22Rv1 (cell line): ENCODE results near the gene APBA3.

Experiments used
- ZFX ChIP-seq: fragments of 450-650 bp; IDR thresholded peaks from 2 replicates; pipeline ENCODE4 v1.6.1; 2017; ENCODE audit warnings: antibody characterized with exemption, borderline replicate concordance
- TF ChIP-seq, protein P1 (sequence below): fragments of 450-650 bp; IDR thresholded peaks from 2 replicates; pipeline ENCODE4 v1.5.1; 2017; ENCODE audit warnings: mild to moderate bottlenecking

- TF ChIP-seq, protein P1, sequence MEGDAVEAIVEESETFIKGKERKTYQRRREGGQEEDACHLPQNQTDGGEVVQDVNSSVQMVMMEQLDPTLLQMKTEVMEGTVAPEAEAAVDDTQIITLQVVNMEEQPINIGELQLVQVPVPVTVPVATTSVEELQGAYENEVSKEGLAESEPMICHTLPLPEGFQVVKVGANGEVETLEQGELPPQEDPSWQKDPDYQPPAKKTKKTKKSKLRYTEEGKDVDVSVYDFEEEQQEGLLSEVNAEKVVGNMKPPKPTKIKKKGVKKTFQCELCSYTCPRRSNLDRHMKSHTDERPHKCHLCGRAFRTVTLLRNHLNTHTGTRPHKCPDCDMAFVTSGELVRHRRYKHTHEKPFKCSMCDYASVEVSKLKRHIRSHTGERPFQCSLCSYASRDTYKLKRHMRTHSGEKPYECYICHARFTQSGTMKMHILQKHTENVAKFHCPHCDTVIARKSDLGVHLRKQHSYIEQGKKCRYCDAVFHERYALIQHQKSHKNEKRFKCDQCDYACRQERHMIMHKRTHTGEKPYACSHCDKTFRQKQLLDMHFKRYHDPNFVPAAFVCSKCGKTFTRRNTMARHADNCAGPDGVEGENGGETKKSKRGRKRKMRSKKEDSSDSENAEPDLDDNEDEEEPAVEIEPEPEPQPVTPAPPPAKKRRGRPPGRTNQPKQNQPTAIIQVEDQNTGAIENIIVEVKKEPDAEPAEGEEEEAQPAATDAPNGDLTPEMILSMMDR, result no peak
- TF ChIP-seq ZFX, result no peak
Measured at GRCh38 chr19:3721887-3722442, 39.5 kb downstream of the APBA3 start.
